ENCODE measurements around the gene P3H2.
A peak's percentile ranks its signal among the peaks of the same experiment; 100 is the strongest.
"Not testable (repeated sequence)": the region's sequence is repeated elsewhere in the genome, so short reads cannot be mapped to it uniquely, and the experiment has no call there.

P3H2 gene

GRCh38 chr3:189982321-189982945, 138.3 kb downstream of the P3H2 start:
- no peak for DNase-seq (ENCODE audit: low read depth in 2 of 2)

DNA sequence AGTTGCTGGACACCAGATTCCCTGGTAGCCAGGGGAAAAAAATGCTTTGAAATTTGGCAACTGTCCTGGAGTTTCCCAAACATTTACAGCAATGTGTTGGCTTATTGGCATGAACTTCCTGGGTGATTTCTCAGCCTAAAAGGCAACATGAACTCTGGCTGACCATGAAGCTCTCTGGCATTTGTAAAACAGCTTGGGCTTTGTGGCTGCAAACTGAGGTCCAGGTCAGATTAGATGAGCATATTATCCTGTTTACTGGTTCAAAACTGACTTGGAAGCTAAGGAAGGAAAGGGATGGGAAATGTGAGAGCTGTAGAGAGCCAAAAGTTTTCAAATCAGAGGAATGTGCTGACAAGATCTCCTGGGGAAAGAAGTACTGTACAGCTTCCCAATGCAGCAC, 139.0 kb downstream of the P3H2 start:
- no peak for DNase-seq (ENCODE audit: low read depth in 2 of 2)

DNA sequence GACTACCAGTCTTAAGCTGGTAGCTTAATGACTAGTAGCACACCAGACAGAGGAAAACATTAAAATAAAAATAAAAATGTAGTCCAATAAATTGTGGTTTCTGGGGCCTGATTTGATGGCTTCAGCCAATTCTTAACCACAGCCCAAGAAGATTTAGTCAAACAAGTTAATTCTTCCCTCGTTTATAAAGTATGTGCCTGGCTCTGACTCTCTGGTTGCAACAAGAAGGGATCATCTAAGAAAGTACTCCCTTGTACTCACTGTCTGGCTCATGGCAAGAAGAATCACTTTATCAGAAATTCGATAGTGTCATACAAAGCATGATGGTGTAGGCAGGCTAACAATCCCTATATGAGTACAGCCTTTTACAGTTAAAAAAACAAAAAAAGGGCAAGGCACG, 141.9 kb downstream of the P3H2 start:
- DNase-seq (ENCODE audit: low read depth in 2 of 2) = no peak

- no peak for DNase-seq (ENCODE audit: low read depth in 2 of 2)
Measured at GRCh38 chr3:189977174-189977573, 143.5 kb downstream of the P3H2 start.

GRCh38 chr3:189975391-189975990, 145.2 kb downstream of the P3H2 start:
- DNase-seq (ENCODE audit: low read depth in 2 of 2) = no peak

- DNase-seq (ENCODE audit: low read depth in 2 of 2) = no peak
Measured at GRCh38 chr3:189974359-189974758, 146.3 kb downstream of the P3H2 start.

DNA sequence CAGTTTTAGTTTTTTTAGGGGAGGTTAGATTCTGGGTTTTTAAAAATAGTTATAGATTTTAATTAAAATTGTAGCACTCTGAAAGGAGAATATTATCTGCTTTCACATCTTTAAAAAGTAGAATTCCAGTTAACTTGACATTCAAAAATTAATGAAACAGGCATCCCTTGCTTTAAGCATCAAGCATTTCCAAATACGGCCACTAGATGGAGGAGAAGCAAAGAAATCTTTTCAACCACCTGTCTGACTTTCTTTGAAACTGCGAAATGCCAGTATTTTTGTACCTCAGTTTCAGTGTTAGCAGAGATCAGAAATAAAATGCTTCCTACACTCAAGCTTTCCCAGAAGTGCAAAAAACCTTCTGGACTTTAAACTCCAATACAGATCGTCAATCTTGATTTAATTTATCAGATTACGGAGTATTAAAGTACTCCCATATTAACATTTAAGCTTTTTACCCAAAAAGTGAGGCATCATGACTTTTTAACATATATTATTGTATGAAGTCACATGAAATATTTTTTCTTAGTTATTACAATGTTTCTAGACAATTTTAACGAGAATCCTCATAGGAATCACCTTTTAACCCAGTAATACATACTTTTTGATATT, 153.3 kb downstream of the P3H2 start:
- no peak for DNase-seq (ENCODE audit: low read depth in 2 of 2)

- DNase-seq (ENCODE audit: low read depth in 2 of 2) = no peak
Measured at GRCh38 chr3:189966843-189967242, 153.9 kb downstream of the P3H2 start.

DNA sequence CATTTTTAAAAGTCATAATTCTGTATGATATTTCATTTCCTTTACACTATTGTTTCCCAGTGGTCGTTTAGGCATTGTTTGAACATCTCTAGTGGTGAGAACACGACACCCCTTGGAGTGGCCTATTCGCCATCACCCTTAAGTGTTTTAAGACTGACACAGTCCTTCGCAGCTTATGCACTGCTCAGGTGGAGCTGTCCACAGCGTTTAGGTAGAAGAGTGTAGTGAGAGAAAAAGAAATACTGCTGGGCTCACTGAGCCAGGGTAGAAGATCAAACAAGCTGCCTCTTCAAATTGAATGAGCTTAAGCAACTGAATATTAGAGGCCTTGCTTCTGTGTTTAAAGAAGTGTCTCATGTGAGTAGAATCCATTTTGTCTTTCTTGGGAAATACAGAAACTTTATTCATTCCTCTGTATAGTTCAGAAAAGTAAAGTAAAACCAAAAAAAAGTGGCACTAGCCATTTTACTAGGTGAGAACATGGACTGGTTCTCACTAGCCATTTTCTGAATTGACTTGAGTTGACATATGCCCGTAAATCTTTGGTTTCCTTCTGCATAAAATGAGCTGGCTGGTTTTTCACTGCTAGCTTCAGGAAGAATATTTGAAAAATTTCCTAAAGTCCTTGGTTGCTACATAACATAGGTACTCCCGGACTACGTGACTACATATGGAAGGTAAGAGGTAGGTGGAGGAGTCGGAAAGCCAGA, 155.9 kb downstream of the P3H2 start:
- DNase-seq (ENCODE audit: low read depth in 2 of 2) = no peak

- DNase-seq (ENCODE audit: low read depth in 2 of 2) = no peak
Measured at GRCh38 chr3:189962466-189962865, 158.2 kb downstream of the P3H2 start.

GRCh38 chr3:189961522-189962161, 159.1 kb downstream of the P3H2 start:
- peak; percentile 24 to 43 for DNase-seq (ENCODE audit: low read depth in 2 of 2)

GRCh38 chr3:189961086-189961485, 159.6 kb downstream of the P3H2 start:
- not testable (repeated sequence) for DNase-seq (ENCODE audit: low read depth in 2 of 2)

DNA sequence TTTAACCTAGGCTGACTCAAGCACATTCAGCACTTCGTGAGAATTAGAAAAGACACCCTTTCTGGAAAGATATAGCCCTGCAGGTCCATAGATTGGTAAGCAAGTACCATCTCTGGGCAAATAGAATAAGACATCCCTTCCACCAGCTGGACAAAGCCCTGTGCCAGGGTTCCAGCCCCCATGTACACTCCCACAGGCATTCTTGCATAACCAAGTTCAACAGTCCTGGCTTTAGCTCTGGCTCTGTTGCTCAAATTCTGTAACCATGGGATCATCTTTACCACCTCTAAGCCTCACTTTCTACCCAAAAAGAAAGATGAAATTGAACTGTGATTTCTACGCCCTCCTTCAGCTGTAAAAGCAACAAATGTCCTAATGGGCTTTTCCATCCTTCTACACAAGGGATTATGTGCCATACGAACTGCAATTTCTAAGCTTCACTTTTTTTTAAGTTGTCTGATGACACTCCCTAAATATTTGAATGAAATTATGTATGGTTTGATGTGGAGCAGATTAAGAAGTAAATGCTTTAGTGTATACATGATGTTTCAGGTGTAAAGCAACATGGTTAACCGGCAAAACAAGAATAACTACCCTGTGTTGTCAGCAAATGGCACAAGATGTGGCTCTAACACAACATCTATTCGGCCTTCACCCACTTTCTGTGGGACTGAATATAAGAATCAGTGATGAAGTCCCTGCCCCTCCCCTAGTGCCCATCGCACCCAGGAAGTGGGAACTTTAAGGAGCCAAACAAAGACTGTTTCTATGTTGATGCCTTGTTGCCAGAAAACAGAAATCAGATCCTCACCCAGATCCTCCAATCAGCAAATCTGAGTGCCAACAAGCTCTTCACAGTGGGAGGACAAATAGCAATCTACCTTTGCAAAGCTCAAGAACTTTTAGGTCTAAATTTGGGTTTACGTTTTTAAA, 165.7 kb downstream of the P3H2 start:
- no peak for DNase-seq (ENCODE audit: low read depth in 2 of 2)

GRCh38 chr3:189953551-189953950, 167.1 kb downstream of the P3H2 start:
- no peak for DNase-seq (ENCODE audit: low read depth in 2 of 2)

GRCh38 chr3:189952272-189952671, 168.4 kb downstream of the P3H2 start:
- DNase-seq (ENCODE audit: low read depth in 2 of 2) = no peak

DNA sequence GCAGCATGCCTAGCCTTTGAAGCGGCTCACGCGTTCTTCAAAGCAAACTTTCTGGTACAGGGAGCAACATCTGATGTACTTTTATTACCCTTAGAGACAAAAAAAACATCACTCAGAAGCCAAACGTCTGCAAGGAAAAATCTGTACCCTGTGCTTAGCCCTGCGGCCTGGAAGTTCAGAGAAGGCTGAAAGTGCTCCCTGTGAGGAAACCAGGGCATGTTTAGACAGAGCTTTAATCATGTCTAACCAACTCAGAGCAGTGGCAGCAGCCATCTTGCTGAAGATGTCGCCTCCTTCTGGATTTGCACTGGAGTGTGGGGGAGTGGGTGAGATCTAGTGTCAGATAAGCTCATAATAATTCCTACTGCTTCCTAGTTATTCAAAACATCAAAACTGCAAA, 170.4 kb downstream of the P3H2 start:
- DNase-seq (ENCODE audit: low read depth in 2 of 2) = no peak

DNA sequence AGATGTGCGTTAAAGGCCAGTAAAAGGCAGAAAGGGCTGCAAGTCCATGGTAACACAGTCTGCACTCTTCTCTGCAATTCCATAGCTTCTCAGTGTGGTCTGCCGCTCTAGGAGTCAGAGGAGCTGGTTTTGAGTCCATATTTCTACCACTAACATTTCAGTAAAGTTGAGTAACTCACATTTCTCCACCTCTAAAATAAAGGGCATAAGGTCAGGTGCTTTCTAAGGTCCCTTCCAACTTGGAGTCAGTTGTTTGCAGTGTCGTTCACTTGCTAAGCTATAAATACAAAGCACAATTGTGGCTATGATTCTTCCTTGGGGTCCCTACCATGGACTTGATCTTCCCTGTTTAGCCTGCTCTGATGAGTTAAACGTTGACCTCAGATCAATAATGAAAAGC, 171.1 kb downstream of the P3H2 start:
- no peak for DNase-seq (ENCODE audit: low read depth in 2 of 2)

DNA sequence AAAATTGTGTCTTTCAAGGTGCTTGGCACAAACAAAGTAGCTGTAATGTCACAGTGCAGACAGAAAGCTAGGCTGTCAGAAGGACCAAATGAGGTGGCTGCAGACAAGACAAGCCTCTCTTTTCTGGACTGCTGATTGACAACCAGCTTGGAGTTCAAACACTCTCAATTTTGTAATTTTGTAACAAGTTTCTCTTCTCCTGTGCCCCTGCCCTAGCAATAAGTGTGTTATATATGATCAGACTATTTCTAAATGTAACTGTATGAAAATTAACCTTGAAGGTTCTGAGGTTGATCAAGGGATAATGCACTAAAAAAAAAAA, 172.0 kb downstream of the P3H2 start:
- no peak for DNase-seq (ENCODE audit: low read depth in 2 of 2)

DNA sequence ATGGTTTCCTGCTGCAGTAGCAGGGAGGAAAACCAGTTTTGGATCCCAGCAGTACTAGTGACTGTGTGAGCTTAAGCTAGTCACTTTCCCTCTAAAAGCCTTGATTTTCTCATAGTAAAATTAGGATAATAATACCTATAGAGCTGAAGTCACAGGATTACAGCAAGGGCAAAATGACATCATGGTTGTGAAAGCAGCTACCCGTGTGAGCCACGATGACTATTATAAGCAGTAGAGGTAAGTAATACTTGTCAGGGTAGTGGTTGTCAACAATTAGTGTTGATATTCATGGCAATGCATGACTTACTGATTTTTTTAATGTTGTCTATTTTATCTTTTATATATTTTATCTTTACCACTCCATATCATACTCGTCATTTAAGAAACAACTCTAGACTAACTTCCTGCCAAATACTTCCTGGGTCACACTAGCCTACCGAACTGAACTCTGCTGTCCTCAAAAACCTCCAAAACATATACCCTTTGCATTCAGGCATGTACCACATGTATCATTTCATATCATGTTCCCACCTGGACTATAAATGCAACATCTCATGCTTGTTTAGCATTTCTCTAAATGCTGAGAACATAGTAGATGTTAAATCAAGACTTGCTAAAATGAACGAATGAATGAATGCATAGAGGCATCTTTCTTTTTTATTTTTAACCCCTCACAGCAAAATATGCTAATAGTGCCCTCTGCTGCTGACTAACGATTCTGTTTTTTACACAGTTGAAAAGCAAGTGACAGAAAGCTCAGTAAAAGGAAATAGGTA, 172.6 kb downstream of the P3H2 start:
- no peak for DNase-seq (ENCODE audit: low read depth in 2 of 2)

DNA sequence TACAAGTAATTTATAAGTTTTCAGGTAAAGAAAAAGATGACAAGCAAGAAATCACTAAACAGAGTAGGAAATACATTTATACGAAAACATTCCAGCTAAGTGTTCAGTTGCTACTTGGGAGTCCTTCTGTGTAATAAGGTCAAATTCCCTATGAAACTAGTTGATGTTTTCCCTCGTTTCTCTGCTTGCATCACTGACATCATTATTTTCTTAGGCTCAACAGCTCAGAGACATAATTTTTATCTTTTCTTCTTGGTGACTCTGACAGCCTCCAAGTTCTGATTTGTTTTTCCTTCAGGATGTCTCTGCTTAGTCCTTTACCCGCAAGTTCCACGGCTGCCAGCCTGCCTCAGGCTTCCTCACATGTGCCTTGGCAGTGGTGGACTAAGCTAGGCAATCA, 173.6 kb downstream of the P3H2 start:
- no peak for DNase-seq (ENCODE audit: low read depth in 2 of 2)
